Retinal pigment epithelial cell (primary cell): ENCODE data around the gene CD226.
"Not testable (repeated sequence)": the region's sequence is repeated elsewhere in the genome, so short reads cannot be mapped to it uniquely, and the experiment has no call there.

ENCODE experiments used
- DNase-seq: peaks from one replicate; pipeline ENCODE4 v3.0.0-alpha.2; 2010; ENCODE audit warnings: low read depth
- H3K4me3 ChIP-seq: 2 replicates; pipeline ENCODE4 v1.5.1; 2011; ENCODE audit warnings: mild to moderate bottlenecking, low read length, control low read depth, moderate library complexity
- TF ChIP-seq, protein P1 (sequence below): conservative IDR thresholded peaks from 2 replicates; pipeline ENCODE4 v1.5.1; 2011; ENCODE audit warnings: low read depth, low read length, control low read depth, inconsistent platforms

The CD226 gene

GRCh38 chr18:69906765-69907164 is 40.9 kb downstream of the CD226 start:
- no peak for DNase-seq
- TF ChIP-seq, protein P1, sequence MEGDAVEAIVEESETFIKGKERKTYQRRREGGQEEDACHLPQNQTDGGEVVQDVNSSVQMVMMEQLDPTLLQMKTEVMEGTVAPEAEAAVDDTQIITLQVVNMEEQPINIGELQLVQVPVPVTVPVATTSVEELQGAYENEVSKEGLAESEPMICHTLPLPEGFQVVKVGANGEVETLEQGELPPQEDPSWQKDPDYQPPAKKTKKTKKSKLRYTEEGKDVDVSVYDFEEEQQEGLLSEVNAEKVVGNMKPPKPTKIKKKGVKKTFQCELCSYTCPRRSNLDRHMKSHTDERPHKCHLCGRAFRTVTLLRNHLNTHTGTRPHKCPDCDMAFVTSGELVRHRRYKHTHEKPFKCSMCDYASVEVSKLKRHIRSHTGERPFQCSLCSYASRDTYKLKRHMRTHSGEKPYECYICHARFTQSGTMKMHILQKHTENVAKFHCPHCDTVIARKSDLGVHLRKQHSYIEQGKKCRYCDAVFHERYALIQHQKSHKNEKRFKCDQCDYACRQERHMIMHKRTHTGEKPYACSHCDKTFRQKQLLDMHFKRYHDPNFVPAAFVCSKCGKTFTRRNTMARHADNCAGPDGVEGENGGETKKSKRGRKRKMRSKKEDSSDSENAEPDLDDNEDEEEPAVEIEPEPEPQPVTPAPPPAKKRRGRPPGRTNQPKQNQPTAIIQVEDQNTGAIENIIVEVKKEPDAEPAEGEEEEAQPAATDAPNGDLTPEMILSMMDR, result no peak
- no peak overlapping the region for H3K4me3 ChIP-seq

GRCh38 chr18:69900941-69901340 is 46.7 kb downstream of the CD226 start:
- no peak overlapping the region for H3K4me3 ChIP-seq
- no peak for DNase-seq
- TF ChIP-seq, protein P1, result peak; percentile 11

DNA sequence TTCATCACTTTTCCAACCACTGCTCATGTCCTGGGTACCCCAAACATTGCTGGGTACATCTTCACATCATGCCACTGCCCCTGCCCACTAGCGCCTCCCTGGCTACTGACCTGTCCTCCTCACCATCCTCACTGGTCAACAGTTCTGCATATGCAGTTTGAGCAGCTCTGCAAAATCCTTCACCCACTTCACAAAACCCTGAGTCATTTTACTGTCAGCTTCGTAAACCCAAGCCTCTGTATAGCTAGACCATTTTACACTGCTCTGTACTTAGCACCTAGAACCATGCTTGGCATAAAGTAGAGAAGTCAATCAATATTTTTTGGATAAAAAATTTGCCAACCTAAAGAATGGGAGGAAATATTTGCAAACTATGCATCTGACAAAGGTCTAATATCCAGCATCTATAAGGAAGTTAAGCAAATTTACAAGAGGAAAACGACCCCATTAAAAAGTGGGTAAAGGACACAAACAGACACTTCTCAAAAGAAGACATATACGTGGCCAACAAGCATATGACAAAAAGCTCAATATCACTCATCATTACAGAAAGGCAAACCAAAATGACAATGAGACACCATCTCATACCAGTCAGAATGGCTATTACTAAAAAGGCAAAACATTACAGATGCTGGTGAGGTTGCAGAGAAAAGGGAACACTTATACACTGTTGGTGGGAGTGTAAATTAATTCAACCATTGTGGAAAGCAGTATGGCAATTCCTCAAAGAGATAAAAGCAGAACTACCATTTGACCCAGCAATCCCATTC is 48.3 kb downstream of the CD226 start:
- H3K4me3 ChIP-seq, DNase-seq: not testable (repeated sequence)

- H3K4me3 ChIP-seq, result no peak overlapping the region
- no peak for DNase-seq
- TF ChIP-seq, protein P1, result no peak
Measured at GRCh38 chr18:69898241-69898861, 49.3 kb downstream of the CD226 start.

GRCh38 chr18:69897397-69898108 is 50.1 kb downstream of the CD226 start:
- DNase-seq, result no peak
- H3K4me3 ChIP-seq, result no peak overlapping the region
- TF ChIP-seq, protein P1, result no peak

DNA sequence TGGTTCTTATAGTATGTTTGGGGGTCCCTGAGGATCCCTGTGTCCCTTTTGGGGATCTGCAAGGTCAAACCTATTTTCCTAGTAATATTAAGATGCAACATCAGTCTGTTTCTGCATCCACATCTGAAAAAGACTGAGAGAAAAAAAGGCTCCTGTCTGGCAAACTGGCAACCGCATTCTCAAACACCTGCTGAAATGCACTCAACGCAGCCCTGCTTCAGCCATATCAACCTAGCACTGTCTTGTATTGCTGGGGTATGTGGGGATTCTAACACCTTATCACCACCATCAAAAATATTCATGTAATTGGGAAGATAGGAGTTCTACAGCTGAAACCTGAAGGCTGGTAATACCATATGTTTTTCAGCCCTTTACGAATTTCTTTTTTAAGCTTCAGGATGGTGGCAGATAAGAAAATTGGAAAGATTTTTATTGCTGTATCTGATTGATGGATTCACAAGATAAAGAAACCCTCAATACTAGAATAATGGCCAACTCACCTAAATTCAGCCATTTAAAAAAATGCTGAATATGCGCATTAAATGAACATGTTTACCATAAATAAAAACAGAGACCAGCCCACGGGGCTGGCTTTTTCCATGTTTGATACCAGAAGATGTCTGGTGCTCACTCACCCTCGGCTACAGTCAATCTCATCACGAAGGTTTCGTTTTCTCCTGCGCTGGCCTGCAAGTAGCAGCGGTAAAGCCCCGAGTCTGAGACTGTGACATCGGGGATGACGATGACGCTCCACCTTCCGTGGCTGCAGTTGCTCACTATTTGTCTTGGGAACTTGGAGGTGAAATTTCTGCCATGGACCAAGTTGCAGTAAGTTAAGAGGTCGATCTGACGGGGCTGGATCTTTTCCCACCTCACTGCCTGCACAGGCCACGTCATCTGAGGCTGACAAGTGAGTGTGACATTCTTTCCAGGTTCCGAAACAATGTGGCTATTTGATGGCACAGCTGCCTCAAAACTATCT is 52.3 kb downstream of the CD226 start:
- TF ChIP-seq, protein P1, result no peak
- H3K4me3 ChIP-seq, result no peak overlapping the region
- no peak for DNase-seq

DNA sequence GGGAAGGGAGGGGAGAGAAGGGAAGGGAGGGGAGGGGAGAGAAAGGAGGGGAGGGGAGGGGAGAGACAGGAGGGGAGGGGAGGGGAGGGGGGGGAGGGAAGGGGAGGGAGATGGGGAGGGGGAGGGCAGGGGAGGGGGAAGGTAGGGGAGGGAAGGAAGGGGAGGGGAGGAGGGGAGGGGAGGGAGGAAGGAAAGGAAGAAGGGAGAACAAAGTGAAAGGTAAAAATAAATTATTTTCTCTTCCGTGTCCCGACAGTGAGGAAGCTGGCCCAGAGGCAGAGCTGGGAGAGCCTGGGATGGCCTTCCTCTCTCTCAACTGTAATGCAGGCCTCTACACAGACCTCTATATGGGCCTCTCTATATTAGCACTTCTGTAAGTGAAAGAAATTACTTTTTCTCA is 53.2 kb downstream of the CD226 start:
- no peak overlapping the region for H3K4me3 ChIP-seq
- TF ChIP-seq, protein P1, result no peak
- no peak for DNase-seq
